Urinary bladder (tissue), 4 donors: ENCODE data around the gene SNX17. TPM values are rescaled to one million over a fixed set of nuclear protein-coding genes. Genes with fewer than 3 reads are reported as not detected.

Experiments
- DNase-seq: peaks from one replicate; pipeline ENCODE4 v3.0.0-alpha.2; 2015; ENCODE audit errors: extremely low spot score
- H3K27ac ChIP-seq: one replicate; pipeline ENCODE4 v1.5.1; 2013; ENCODE audit warnings: low read depth, mild to moderate bottlenecking, moderate library complexity
- H3K36me3 ChIP-seq: one replicate; pipeline ENCODE4 v1.6.1; 2013; ENCODE audit warnings: mild to moderate bottlenecking, moderate library complexity; ENCODE audit not compliant: insufficient read depth
- H3K4me1 ChIP-seq: one replicate; pipeline ENCODE4 v1.6.1; 2013; ENCODE audit warnings: mild to moderate bottlenecking, moderate library complexity; ENCODE audit not compliant: insufficient read depth
- H3K4me3 ChIP-seq: one replicate; pipeline ENCODE4 v1.5.1; 2013; ENCODE audit warnings: low read depth, low read length
- WGBS: extraction: QIAGEN DNeasy Blood & Tissue Kit; methylation state at CpG from one replicate; pipeline ENCODE4 v1.1.7; 2013; 5-methylcytosine and 5-hydroxymethylcytosine counted together
- polyA plus RNA-seq: library from polyadenylated mRNA; stranded (reverse); fragments of 200-250 nt; gene quantifications from one replicate; pipeline ENCODE4 v1.2.3, GENCODE V29; 2013
- total RNA-seq: library from RNA; depleted of rRNA; stranded (reverse); fragments of >200 nt; gene quantifications from one replicate; pipeline ENCODE4 v1.2.3, GENCODE V29; 2014
- donor health status: healthy with polysubstance abuse.
- donor health status: healthy.

SNX17 gene
- total and polyA plus RNA-seq, 2 donors = 69.8 to 105 TPM

- 74% methylated on average over 7 of the region's 7 CpGs for WGBS
- no peaks in the 10 kb centered on the region for H3K36me3 ChIP-seq
- H3K27ac ChIP-seq = no peak overlapping the region
- DNase-seq = no peak
- peaks cover 2% of the 10 kb centered on the region for H3K4me1 ChIP-seq
- no peak overlapping the region for H3K4me3 ChIP-seq
These were observed 16.4 kb upstream of the SNX17 start for GRCh38 chr2:27353762-27354596.

- H3K27ac ChIP-seq = no peak overlapping the region
- WGBS = 86% methylated on average over 7 of the region's 7 CpGs
- peaks cover 2% of the 10 kb centered on the region for H3K4me1 ChIP-seq
- no peak overlapping the region for H3K4me3 ChIP-seq
- no peaks in the 10 kb centered on the region for H3K36me3 ChIP-seq
- DNase-seq = no peak
These were observed 15.9 kb upstream of the SNX17 start for GRCh38 chr2:27354597-27354927.

- WGBS = 0% methylated on average over 12 of the region's 12 CpGs
- Histone ChIP-seq H3K4me1 (peaks cover 2% of the 10 kb centered on the region), H3K27ac (peak overlapping the region; percentile 83), H3K36me3 (no peaks in the 10 kb centered on the region), H3K4me3 (peak overlapping the region; percentile 72)
- no peak for DNase-seq
These were observed 14.4 kb upstream of the SNX17 start for GRCh38 chr2:27356056-27356381.

- DNase-seq = peak; percentile 95
- Histone ChIP-seq H3K4me3 (peak within 1 kb of the TSS; percentile 72), H3K27ac (peak within 1 kb of the TSS; percentile 91), H3K36me3 (no peaks in the 10 kb centered on the region), H3K4me1 (peaks cover 2% of the 10 kb centered on the region)
- under 1% methylated on average over 67 of the region's 67 CpGs for WGBS
These were observed 13.8 kb upstream of the SNX17 start, which contains the start of gene GTF3C2 for GRCh38 chr2:27356382-27357181. Gene GTF3C2 (minus strand): TSS chr2:27356764. CDS start chr2:27343554, 13,210 bp downstream.

- 91% methylated on average over 4 of the region's 4 CpGs for WGBS
- no peak for DNase-seq
- H3K27ac ChIP-seq = no peak overlapping the region
- peaks cover 6% of the 10 kb centered on the region for H3K36me3 ChIP-seq
- H3K4me3 ChIP-seq = no peak overlapping the region
- no peaks in the 10 kb centered on the region for H3K4me1 ChIP-seq
These were observed 7.6 kb upstream of the SNX17 start for GRCh38 chr2:27362678-27363420.

- WGBS = 85% methylated on average over 2 of the region's 2 CpGs
- no peaks in the 10 kb centered on the region for H3K4me1 ChIP-seq
- no peak overlapping the region for H3K4me3 ChIP-seq
- no peak overlapping the region for H3K27ac ChIP-seq
- DNase-seq = no peak
- H3K36me3 ChIP-seq = peaks cover 6% of the 10 kb centered on the region
These were observed 6.5 kb upstream of the SNX17 start for GRCh38 chr2:27363933-27364332.

GRCh38 chr2:27369471-27370025 is 868 bp upstream of the SNX17 start:
- Histone ChIP-seq H3K4me3 (peak overlapping the region; percentile 97), H3K36me3 (peaks cover 6% of the 10 kb centered on the region), H3K4me1 (no peaks in the 10 kb centered on the region), H3K27ac (peak overlapping the region; percentile 88)
- WGBS = 1% methylated on average over 18 of the region's 18 CpGs
- DNase-seq = no peak

GRCh38 chr2:27370816-27371620 is 602 bp downstream of the SNX17 start:
- WGBS = under 1% methylated on average over 46 of the region's 46 CpGs
- H3K4me3 ChIP-seq = peak overlapping the region; percentile 97
- DNase-seq = no peak
- no peaks in the 10 kb centered on the region for H3K4me1 ChIP-seq
- H3K27ac ChIP-seq = peak overlapping the region; percentile 71
- peaks cover 6% of the 10 kb centered on the region for H3K36me3 ChIP-seq

GRCh38 chr2:27372937-27373336 is 2.5 kb downstream of the SNX17 start:
- Histone ChIP-seq H3K27ac (no peak overlapping the region), H3K4me3 (no peak overlapping the region), H3K36me3 (no peaks in the 10 kb centered on the region), H3K4me1 (no peaks in the 10 kb centered on the region)
- 93% methylated on average over 6 of the region's 6 CpGs for WGBS
- no peak for DNase-seq

- Histone ChIP-seq H3K27ac (no peak overlapping the region), H3K4me1 (no peaks in the 10 kb centered on the region), H3K36me3 (no peaks in the 10 kb centered on the region), H3K4me3 (no peak overlapping the region)
- WGBS = 90% methylated on average over 5 of the region's 5 CpGs
- DNase-seq = no peak
These were observed 3.2 kb downstream of the SNX17 start for GRCh38 chr2:27373567-27373966.

GRCh38 chr2:27375513-27376099 is 5.2 kb downstream of the SNX17 start:
- Histone ChIP-seq H3K27ac (no peak overlapping the region), H3K4me3 (no peak overlapping the region), H3K36me3 (no peaks in the 10 kb centered on the region), H3K4me1 (no peaks in the 10 kb centered on the region)
- DNase-seq = no peak
- 92% methylated on average over 20 of the region's 20 CpGs for WGBS

GRCh38 chr2:27376151-27376865 is 5.9 kb downstream of the SNX17 start:
- H3K4me3 ChIP-seq = no peak overlapping the region
- WGBS = 85% methylated on average over 16 of the region's 16 CpGs
- H3K27ac ChIP-seq = no peak overlapping the region
- no peaks in the 10 kb centered on the region for H3K4me1 ChIP-seq
- DNase-seq = no peak
- no peaks in the 10 kb centered on the region for H3K36me3 ChIP-seq
